Superior temporal gyrus (tissue), 1 donor: ENCODE results near the gene LRRC61.
A peak's percentile ranks its signal among the peaks of the same experiment; 100 is the strongest.

Experiments
- DNase-seq: peaks from one replicate; pipeline ENCODE4 v3.0.0-alpha.2; 2016; ENCODE audit errors: extremely low spot score

LRRC61 gene

DNA sequence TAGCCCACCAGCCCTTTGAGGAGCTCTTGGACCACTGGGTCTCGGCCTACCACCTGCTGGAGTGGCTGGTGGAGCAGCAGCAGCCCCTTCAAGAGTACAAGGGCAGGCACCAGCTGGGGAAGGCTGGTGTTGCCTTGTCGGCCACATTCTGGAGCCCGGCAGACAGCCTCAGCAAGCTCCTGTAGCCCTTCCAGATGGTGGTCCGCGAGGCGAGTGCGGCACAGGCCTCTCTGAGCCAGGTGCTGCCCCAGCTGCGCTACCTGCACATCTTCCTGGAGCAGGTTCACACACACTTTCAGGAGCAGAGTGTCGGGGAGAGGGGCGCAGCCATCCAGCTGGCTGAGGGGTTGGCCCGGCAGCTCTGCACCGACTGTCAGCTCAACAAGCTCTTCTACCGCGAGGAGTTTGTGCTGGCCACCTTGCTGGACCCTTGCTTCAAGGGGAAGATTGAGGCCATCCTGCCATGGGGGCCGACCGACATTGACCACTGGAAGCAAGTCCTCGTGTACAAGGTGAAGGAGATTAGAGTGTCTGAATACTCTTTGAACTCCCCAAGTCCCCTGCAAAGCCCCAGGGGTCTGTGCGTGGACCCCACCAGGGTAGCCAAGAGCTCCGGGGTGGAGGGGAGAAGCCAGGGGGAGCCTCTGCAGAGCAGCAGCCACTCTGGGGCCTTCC, 7.2 kb downstream of the LRRC61 start:
- DNase-seq: no peak

DNA sequence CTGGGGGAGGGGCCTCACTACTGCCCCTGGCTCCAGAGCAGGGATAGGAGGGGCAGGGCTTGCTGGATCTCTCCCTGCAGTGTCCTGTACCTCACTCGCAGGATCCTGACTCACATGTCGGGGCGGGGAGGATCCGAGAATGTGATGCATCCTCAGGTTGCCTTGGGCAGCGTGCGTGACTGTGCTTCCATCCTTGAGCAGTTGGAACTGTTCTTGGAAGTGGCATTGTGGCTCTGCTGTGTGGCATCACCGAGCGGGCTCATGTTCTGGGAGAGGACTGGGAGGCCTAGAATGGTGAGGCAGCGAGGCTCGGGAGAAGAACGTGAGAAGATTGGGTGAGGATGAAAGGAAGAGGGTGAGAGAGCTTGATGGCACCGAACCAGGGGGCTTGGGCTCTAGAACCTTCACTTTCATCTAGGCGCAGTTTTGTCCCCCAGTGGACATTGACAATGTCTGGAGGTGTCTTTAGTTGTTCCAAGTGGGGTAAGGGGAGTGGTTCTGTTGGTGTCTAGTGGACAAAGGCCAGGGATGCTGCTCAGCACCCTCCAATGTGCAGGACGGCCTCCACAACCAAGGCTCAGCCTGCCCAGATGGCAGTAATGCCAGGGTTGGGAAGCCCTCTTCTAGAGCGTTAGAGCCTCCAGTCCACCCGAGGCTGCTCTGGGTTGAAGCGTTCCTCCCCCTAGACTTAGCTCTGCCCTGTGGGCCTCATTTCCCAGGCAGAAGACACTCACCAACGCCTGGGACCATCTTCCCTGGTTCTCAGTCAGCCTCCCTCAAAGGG, 9.9 kb downstream of the LRRC61 start:
- no peak for DNase-seq

DNA sequence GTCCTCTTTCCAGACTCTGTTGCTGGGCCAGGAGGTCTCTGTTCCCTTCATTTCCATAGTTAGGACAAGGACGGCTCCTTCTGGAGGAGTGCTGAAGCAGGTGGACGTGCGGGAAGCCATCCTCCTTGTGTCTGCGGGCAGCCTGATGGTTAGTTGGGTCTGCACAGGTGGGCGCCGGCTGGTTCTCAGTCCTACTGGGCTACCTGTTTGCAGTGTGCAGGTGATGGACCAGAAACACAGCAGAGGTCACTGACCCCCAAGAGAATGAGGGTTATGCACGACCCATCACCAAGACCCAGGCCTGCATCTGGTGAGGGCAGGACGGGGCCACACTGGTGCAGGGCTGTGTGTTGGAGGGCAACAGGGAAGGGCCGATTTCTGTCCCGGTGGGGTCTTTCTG, 10.5 kb downstream of the LRRC61 start:
- no peak for DNase-seq

DNA sequence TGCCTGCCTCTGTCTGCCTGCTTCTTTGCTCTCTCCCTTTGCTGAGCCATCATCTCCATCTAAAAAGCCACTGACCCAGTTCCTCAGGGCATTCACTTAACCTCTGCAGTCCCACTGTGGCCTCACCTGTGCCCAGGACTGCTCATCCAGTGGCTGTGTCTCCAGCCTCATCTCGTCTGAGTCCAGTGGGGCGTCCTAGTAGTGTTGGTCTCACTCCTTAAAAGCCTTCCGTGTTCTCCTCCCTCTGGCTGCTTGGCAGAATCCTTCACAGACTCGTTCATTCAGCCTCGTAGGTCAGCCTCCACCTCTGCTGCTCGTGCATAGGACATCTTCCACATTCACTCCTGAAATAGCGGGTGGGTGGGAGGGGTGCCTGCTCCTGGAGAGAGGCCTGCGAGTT, 11.0 kb downstream of the LRRC61 start:
- DNase-seq: no peak

DNA sequence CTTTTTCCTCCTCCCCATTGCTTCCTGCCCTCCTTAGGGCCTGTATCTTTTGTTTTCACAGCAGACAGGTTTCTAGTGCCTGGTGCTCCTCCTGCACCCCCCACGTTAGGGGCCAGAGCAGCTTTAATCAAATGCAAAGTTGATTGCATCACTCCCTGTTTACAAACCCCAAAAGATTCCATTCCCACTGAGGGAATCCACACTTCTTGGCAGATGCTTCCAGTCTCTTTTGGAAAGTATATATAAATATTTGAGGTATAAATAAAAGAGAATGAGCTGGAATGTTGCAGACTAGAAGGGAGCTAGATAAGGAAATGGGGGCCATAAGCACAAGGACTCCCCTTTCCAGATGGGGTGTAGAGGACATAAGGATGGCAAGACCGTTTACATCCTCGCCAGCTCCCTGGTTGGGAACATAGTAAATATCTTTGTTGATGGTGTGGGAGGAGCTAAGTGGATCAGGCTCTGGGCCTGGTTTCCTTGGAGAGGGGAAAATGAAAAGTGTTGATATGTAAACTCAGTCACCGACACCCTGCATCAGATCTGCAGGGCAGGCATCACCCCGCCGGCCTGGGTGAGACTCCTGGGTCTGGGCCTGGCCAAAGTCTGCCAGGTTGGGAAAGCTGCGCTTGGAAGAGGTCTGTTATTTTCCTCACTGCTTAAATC, 12.1 kb downstream of the LRRC61 start:
- peak; percentile 12 for DNase-seq

DNA sequence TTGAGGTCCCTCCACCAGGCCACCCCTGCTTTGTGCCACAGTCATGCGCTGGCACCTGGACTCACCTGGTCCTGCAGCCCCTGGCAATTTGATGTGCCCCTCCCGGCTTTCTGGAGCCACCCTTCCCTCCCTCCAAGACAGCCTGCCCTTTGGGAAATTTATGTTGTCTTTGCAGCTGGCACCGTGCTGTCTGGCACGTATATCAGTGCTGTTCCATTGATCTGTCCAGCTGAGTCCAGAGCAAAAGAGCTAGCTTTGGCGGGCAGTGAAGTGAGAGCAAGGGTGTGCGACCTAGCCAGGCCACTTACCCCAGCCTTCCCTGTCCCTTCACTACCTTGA, 12.6 kb downstream of the LRRC61 start:
- no peak for DNase-seq

DNA sequence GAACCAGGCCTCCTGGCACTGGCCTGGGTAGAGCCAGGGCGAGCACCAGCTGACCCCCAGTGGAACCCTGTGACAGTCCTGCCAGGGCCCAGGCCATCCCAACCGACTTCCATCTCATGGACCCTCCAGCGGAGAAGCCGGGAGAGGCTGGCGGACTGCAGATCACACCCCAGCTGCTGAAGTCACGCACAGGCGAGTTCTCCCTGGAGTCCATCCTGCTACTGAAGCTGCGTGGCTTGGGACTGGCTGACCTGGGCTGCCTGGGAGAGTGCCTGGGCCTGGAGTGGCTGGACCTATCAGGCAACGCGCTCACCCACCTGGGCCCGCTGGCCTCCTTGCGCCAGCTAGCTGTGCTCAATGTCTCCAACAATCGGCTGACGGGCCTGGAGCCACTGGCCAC, 13.6 kb downstream of the LRRC61 start:
- DNase-seq: no peak

DNA sequence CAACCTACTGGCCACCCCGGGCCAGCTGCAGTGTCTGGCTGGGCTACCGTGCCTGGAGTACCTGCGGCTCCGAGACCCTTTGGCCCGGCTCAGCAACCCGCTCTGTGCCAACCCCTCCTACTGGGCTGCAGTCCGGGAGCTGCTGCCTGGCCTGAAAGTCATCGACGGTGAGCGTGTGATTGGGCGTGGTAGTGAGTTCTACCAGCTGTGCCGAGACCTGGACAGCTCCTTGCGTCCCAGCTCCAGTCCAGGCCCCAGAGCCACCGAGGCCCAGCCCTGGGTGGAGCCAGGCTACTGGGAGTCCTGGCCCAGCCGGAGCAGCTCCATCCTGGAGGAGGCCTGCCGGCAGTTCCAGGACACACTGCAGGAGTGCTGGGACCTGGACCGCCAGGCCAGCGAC, 14.0 kb downstream of the LRRC61 start:
- DNase-seq: no peak

DNA sequence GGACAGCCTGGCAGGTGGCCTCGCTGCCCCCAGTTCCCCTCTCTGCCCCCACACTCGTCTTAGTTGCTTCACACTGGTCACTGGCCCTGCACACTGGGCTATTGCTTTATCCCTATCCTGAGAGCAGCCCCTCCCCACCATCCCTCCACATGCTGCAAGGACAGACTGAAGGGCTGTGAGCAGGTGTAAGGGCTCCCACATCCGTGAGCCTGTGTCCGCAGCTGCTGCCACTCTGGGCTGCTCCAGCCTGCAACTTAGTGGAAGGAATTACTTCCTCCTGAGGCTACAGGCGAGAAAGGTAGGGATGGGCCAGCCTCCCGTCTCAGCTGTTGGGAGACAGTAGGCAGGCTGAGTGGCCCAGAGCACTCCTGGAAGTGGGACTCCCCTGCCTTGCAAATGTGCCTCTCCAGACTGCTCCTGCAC, 14.5 kb downstream of the LRRC61 start:
- no peak for DNase-seq

DNA sequence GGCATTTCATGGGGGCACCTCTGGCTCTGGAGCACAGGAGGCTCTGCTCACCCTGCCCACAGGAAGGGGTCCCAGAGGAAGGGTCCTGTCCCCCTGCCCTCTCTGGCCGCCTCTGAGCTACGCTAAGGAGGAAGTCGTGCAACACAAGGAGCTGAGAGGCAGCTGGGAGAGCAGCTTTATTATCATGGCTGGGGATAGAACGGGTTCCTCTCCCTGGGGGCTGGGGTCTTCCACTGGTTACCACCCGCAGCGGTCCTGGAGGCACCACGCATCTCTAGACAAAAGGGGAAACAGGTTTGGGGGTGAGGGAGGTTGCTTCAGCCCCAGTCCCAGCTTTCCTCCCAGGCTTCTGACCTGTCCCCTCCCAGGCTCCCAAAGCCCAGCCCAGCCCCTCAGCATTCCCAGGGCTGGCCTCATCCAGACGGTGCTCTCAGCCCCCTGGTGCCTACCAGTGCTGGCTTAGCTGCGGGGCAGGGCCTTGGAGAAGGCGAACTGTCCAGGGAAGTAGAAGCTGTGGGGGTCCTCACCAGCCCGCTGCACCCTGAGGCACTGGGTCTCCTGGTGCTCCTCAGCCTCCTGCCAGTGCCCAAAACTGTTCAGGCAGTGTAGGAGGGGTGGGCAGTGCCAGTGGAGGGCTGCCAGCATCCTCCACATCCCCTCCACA, 15.1 kb downstream of the LRRC61 start:
- no peak for DNase-seq

DNA sequence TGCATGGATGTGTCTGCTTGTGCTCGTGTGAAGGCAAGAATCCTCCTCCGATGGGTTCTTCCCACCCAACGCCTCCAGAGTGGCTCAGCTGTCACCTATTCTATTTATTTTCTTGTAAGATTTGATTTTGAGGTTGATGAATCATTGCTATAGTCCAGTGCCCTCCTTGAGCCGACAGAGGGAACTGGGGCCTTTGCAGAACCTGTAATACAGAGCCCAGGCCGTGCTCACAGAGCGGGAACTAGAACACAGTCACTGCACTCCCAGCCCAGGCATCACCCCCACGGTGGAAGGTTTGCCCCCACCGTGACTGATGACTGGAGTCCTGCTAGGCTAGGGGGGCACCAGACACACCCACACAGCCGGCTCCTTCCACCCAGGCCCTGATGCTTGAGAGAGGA, 16.3 kb downstream of the LRRC61 start:
- no peak for DNase-seq

DNA sequence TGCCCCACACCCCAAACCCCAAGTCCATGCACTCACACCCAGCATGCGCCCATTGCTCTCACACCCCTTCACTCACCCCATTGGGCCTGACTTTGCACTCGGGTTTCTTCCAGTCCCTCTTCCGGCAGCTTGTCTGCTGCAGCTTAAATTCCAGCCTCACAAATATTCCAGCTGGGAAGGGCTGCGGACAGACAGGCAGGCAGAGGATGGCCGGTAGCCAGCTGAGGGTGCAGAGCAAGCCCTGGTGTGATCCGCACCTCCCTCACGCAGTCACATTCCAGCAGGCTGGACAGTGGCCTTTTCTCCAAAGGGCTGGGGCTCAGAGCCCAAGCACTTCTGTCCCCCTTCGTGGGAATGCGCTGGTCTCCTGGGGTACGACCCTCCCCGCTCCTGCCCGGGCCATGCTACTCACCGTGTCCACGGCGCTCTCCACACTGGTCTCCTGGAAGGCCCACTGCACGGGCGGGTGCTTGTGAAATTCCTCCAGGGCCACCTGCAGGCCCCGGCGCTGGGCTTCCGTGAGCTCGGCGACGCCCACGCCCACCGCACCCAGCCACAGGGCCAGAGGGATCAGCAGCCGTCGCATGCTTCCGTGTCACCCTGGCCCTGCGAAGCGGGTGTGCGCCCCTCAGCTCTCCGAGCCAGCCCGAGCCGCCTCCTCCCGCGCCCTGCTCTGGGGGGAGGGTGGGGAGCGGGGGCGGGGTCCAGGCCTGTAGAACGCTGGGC, 17.0 kb downstream of the LRRC61 start:
- no peak for DNase-seq

DNA sequence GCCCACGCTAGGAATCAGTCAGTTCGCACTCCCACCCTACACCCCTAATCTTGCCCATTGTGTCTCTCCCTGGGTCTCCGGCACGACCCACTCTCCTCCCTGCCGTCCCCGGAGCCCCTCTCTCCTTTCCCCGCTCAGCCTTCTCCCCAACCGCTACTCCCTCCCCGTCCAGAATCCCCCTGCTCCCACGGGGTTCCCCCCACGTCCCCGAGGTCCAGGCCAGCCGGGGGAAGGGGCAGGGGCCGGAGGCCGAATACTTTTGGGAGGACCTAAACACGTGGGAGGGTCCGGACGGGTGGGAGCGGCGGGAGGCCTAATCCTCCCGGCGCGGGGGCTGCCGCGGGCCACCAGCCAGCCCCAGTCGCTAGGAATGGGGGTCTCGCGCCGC, 17.7 kb downstream of the LRRC61 start:
- no peak for DNase-seq

DNA sequence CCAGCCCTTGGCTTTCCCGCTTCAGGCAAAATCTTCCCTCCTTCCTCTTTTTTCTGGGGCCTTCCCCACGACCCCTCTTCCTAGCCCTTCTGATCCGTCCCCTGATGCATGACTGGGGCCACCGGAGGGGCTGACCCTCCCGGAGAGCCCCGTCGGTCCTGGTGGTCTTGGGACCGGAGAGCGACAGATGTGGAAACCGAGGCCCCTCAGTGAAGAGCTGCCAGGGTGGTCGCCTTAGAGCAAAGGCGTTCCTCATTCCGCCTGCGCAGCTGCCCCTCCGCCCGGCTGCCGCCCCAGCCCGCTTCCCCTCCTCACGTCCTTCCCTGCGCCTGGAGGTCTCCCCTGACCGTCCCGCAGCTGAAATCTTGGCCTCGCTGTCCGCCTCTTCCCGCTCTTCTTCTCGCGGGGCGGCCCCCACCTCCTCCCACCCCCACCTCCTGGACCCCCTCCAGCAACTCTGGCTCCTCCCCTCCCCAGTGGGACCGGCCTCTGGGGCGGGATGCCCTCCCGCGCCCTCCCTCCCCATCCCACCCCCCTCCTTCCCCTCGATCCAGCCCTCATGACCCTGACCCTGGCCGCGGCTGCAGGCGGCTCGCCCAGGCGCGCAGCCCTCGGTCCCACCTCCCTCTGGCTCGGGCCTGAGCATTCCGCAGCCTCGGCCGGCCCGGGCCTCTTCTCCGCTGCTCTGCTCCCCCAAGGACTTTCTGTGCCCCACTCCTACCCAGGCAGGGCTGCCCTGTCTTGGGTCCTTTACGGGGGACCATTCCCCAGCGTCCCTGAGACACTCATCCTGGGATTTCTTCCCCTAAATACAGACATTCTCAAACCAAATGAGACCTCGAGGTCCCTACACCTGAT, 18.3 kb downstream of the LRRC61 start, which contains the start of gene RARRES2:
Gene RARRES2, minus strand, starts transcription at position 367 of the 858 bp plus-strand sequence. CDS start 1,020 bp downstream, outside the sequence.
- no peak for DNase-seq

DNA sequence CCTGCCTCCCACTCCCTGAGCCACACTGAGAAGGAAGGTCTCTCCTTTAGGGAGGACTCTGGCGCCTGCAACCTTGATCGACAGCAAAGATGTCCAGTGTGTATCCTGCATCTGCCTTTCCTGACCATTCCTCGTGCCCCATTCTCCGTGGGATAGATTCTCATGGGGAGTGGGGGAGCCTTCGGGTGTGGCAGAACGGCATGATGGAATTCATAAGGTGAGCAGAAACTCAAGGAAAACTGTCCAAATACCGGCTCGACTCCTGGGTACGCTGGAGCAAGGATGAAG, 18.9 kb downstream of the LRRC61 start:
- DNase-seq: no peak

DNA sequence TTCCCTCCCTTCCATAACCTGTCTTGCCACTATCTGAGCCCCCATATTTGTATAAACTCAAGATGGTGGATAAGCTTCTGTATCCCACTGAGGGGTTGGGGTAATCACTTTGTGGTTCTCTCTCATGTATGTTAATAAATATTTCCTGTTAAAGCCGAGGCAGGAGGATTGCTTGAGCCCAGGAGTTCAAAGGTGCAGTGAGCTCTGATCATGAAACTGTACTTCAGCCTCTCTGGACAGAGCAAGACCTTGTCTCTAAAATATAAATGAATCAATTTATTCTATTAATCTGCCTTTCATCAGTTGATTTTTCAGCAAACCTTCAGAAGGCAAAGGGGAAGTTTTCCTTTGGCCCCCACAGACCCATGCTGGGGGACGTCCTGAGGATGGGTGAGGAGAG, 20.1 kb downstream of the LRRC61 start:
- no peak for DNase-seq

DNA sequence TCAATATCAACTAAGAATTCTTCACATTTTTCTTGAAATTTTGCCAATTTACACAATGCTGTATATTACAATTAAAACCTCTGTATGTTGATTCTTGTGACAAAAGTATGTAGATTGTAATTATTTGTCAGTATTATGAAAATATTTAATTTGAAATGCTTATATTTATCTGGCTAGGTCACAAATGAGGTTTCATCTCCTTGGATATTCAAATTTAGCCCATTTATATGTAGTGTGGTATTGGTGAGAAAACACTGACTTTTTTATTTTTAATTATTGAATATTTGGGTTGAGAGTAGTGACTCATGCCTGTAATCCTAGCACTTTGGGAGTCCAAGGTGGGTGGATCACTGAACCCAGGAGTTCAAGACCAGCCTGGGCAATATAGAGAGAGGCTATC, 21.1 kb downstream of the LRRC61 start:
- no peak for DNase-seq

DNA sequence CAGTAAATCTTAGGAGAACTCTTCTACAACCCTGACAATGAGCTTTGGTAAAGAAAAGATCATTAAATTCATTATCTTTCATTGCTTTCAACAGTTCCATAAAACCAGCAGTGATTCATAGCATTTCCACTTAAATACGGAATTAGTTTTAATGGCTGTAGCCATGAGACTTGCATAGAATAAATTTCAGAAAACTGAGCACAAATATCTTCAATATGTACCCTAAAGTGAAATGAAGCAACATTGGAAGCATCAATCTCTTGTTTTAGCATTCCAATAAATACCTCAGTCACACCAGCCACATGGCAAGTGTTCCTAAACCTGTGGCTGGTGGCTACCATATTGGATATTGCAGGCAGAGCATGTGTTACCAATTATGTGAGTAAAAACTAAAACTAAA, 21.9 kb downstream of the LRRC61 start:
- DNase-seq: no peak

DNA sequence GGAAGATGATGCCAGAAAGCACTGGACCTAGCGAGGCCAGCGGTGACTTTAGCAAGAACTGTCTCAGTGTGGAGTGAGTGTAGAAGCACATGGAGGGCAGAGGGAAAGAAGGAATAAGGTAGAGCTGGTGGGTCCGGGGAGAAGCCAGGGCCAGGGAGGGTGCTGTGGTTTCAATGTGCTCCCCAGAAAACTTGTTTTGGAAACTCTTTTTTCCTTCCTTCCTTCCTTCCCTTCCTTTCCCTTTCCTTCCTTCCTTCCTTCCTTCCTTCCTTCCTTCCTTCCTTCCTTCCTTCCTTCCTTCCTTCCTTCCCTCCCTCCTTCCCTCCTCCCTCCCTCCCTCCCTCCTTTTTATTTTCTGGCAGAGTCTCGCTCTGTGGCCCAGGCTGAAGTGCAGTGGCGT, 23.8 kb downstream of the LRRC61 start:
- no peak for DNase-seq

DNA sequence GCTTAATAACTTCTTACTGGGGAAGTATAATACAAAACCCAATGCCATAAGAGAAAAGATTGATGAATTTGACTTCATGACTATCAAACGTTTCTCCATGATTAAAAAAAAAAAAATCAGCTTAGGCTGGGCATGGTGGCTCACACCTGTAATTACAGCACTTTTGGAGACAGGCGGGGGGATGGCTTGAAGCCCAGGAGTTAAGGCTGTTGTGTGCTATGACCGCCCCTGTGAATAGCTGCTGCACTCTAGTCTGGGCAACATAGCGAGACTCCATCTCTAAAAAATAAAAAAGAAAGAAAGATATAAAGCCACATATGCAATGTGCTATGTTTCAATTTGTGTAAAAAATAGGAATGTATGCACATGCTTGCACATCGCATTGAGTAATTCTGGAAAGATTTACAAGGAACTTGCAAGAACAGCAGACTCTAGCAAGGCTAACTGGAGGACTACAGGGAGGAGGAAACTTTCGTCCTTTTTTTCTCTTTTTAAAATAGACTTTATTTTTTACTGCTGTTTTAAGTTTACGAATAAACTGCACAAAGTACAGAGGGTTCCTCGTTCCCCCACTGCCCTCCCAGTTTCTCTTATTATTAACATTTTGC, 28.5 kb downstream of the LRRC61 start:
- DNase-seq: no peak

DNA sequence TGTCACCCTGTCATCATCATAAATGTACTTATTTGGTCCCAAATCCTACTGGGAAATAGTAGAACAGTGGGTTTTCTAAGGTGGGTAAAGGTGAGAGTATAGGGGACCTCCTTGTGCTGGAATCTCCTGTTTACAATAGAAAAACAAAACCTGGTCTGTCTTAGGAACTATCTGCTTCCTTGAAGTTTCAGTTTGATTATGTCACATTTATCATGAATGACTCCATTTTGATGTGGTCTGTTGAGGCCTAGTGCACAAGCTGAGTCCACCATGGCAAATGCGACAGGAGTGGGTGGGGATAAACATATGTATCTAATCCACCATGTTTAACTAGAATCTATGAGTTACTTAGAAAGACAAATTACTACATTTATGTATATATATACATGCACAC, 32.5 kb downstream of the LRRC61 start:
- DNase-seq: no peak
